Prostate gland (tissue), 2 donors: ENCODE measurements around the gene CYP27A1.

ENCODE experiments used
- POLR2A ChIP-seq: fragments of 450-650 bp; IDR thresholded peaks from one replicate; pipeline ENCODE4 v1.6.1; 2016; ENCODE audit warnings: antibody characterized with exemption, mild to moderate bottlenecking
- POLR2AphosphoS5 ChIP-seq: sonication (generic); formaldehyde crosslinking; IDR thresholded peaks from one replicate; pipeline ENCODE4 v1.6.1; 2017; ENCODE audit warnings: antibody characterized with exemption
- TF ChIP-seq, protein P1 (sequence below), 4 experiments: fragments of 200-600 bp in 2 of 4; fragments of 450-650 bp in 2 of 4; sonication (generic) in 2 of 4; IDR thresholded peaks; 1 replicate in 3 of 4; 2 replicates in 1 of 4; pipeline ENCODE4 v1.5.1; 2016 to 2019; ENCODE audit warnings: antibody characterized with exemption in 4 of 4, mild to moderate bottlenecking in 2 of 4, moderate library complexity in 2 of 4

DNA sequence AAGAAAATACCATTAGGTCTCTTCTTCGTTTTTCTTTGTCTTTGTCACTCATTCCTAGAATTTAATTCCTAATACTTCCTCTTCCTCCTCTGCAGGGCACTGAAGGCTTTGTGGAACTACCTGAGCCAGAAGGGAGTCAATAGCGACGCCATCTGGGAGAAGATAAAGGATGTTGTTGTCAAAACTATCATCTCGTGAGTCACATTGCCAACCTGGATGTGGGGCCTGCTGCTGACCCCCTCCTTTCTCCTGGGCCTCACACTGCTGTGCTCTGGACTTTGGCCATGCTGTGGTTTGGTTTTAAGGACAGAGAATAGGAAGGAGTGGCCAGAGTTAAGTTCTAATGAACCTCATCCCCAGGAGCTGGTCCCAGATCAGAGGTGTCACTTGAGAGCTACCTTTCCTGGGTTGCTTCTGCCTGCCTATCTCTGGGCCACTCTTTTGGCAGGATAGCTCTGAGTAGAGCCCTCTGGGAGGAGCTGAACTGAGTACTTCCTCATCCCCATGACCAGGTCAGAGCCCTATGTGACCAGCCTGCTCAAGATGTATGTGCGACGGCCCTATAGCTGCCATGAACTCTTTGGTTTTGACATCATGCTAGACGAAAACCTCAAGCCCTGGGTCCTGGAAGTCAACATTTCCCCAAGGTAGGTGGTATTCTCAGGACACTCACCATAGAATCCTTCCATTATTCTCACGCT lies 33.1 kb upstream of the CYP27A1 start:
- TF ChIP-seq POLR2A (no peak), POLR2AphosphoS5 (no peak)
- TF ChIP-seq, protein P1, sequence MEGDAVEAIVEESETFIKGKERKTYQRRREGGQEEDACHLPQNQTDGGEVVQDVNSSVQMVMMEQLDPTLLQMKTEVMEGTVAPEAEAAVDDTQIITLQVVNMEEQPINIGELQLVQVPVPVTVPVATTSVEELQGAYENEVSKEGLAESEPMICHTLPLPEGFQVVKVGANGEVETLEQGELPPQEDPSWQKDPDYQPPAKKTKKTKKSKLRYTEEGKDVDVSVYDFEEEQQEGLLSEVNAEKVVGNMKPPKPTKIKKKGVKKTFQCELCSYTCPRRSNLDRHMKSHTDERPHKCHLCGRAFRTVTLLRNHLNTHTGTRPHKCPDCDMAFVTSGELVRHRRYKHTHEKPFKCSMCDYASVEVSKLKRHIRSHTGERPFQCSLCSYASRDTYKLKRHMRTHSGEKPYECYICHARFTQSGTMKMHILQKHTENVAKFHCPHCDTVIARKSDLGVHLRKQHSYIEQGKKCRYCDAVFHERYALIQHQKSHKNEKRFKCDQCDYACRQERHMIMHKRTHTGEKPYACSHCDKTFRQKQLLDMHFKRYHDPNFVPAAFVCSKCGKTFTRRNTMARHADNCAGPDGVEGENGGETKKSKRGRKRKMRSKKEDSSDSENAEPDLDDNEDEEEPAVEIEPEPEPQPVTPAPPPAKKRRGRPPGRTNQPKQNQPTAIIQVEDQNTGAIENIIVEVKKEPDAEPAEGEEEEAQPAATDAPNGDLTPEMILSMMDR (IDR thresholded peaks at IDR 0.05): no peak
